GM21786 (cell line): ENCODE data around the gene ALG5.
A peak's percentile ranks its signal among the peaks of the same experiment; 100 is the strongest.

Experiments
- ATAC-seq: cut with Tn5 transposase; IDR thresholded peaks from one replicate; pipeline ENCODE4 v1.9.1; 2021; ENCODE audit not compliant: unreplicated experiment

Gene ALG5

DNA sequence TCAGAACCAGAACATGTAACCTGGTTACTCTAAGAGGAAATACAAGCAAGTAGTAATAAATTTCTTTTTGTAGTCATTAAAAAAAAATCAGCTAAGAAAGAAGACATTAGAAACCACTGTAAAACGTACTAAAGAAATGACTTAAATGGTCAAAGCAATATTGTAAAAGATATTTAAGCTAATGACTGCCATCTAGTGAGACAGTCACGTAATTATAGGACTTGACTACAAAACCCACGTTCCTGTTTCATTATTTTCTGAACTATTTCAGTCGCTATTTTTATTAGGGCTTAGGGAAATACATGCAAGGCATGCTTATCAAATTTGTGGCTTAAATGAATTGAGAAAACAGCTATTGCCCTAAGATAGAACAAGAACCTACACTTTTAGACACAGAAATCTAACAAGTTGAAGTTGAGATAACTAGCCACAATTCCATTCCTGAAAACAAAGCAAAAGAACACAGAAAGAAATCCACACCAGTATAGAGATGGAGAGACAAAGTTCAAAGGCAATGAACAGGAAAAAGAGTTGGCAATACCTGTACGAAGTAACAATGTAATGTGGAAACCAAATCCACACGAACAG, 17.9 kb downstream of the ALG5 start:
- ATAC-seq = no peak

DNA sequence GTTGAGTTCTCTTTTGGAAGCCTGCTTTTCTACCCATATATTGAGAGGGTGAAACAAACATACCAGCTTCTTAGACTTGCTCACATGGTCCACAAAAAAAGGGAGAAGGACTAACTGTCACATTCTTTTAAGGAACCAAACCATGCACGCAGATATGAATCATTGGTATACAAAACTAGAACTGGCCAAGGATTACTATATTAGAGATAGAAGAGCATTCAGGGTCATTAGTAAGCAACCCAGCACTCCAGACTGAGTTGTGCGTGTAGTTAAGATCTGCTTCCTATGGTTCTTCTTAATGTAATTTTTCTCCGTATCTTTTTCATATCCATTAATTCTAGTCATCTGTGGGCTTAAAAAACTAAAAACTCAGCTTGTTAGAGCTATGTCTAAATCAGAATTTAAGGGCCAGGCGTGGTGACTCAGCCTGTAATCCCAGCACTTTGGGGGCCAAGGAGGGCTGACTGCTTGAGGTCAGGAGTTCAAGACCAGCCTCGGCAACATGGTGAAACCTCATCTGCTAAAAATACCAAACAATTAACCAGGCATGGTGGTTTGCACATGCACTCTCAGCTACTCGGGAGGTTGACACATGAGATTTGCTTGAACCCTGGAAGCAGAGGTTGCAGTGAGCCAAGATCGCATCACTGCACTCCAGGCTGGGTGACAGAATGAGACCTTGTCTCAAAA, 19.6 kb downstream of the ALG5 start:
- ATAC-seq = no peak

- ATAC-seq = no peak
Observed at GRCh38 chr13:36975172-36975571, 24.0 kb downstream of the ALG5 start.

- peak; percentile 93 for ATAC-seq
Observed at GRCh38 chr13:36973621-36974295, 25.4 kb downstream of the ALG5 start.

DNA sequence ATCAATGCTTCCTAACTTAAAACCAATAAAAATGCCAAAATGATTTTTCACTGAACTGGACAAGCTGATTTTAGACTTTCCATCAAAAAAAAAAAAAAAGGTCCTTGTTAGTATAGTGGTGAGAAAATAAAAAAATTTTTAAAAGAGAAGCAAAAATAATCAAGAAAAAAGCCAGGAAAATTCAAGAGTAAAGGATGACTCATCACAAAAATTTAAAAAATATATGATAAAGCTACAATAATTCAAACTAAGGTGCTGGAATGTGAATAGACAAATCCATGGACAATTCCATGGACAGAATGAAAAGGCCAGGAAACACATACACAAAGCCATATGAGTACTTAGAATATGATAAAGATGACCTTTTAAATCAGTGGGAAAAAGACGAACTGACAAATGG, 26.1 kb downstream of the ALG5 start:
- ATAC-seq = no peak

GRCh38 chr13:36966404-36966803, 32.7 kb downstream of the ALG5 start:
- no peak for ATAC-seq

GRCh38 chr13:36965767-36966166, 33.4 kb downstream of the ALG5 start:
- no peak for ATAC-seq

DNA sequence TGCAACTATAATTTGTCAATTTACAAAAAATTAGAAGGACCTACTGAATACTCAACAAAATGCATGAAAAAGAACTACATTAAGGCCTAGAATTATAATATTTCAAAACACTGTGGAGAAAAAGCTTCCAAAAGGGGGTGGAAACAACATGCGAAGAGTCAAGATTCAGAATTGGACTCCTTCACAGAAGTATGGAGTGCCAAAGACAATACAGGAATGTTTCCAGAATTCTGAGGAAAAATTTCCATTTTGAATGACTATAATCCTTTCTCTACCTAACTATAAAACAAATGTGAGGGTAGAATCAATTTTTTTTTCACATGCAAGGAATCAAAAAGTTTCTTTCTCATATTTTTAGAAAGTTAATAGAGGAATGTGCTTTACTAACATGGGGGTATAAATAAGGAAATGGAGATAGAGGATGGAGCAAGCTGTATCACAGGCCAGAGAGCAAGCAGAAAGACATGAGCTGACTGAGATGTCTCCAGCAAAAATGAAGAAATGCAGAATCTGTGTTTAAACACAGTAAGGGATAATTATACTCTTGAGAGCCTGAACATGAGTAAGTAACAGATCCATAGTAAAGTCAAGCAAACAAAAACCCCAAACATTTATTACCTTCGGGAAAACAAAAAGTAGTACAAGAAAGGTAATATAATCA, 39.6 kb downstream of the ALG5 start:
- ATAC-seq = no peak

GRCh38 chr13:36954542-36954941, 44.6 kb downstream of the ALG5 start:
- no peak for ATAC-seq

- no peak for ATAC-seq
Observed at GRCh38 chr13:36950920-36951319, 48.2 kb downstream of the ALG5 start.

DNA sequence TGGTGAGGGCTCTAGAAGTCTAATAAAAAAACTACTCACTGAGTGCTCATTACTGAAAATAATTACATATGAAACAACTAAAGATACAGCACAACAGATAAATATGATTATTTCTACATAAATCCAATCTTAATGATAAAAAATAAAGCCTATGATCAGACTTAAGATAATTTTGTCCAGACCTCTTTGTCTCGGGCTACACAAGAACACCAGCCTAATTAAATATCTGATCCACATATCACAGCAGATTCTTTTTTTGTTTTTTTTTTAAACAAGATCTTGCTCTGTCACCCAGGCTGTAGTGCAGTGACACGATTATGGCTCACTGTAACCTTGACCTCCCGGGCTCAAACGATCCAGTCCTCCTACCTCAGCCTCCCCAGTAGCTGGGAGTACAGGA, 48.8 kb downstream of the ALG5 start:
- ATAC-seq = no peak

DNA sequence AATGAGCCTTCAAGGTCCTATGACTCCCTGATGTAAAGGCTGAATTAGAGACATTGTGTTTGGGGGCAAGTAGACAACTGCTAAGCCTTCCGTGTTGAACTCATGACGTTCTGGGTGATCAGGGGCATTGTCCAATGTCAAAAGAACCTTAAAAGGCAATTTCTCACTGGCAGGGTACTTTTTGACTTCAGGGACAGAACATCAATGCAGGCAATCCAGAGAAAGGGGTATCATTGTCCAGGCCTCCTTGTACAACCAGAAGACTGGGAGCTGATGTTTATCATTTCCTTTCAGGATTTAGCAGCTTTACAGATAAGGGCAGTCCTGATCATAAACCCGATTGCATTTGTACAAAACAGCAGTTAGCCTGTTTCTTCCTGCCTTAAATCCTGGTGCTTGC, 54.1 kb downstream of the ALG5 start:
- no peak for ATAC-seq

DNA sequence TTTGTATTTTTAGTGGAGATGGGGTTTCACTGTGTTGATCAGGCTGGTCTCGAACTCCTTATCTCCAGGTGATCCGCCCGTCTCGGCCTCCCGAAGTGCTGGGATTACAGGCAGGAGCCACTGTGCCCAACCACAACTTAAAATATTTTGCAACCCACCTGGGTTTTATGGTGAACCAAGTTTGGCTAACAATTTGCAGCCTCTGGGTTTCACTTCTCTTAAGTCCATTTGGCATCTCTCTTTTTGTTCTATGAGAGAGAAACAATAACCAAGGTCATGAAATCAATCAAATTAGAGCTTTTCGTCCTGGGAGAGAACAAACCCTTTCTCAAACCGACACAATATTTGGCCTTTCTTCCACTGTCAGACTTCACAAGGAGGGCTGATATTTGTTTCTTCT, 73.5 kb downstream of the ALG5 start:
- ATAC-seq = no peak

GRCh38 chr13:36924001-36924400, 75.1 kb downstream of the ALG5 start:
- ATAC-seq = no peak

- ATAC-seq = no peak
Observed at GRCh38 chr13:36921631-36922301, 77.4 kb downstream of the ALG5 start.

DNA sequence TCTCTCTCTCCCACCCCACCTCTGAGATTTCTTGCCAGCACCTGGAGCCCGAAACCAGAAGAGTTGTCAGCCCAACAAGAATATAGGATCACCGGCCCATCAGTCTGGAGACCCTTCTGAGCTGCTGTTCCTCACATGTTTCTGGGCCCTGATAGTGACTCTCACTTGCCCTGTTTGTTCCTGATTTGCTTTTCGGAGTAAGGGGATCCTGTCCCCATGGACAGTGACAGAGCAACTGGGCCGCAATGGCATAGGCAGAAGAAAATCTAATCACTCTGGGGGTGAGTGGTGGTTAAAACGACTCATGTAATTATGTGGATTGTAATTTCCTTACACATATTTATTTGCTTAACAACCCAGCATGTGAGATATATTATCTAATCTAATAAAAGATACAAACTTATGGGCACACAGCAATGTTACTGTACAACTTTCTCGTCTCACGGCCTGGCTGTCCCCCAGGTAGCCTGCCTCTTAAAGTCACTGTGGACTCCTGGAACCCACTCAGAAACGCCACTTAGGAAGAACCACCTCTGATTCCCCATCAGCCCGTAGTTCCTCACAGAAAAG, 78.4 kb downstream of the ALG5 start:
- no peak for ATAC-seq

GRCh38 chr13:36919833-36920615, 79.1 kb downstream of the ALG5 start, which contains the start of gene SMAD9:
TSS of gene SMAD9 (minus strand) at chr13:36920238. CDS start at chr13:36879689, 40,549 bp downstream.
- ATAC-seq = peak; percentile 73

GRCh38 chr13:36919171-36919832, 79.8 kb downstream of the ALG5 start:
- no peak for ATAC-seq

GRCh38 chr13:36918246-36919131, 80.7 kb downstream of the ALG5 start:
- ATAC-seq = no peak
